Measurements from ENCODE around the gene PTPRQ.

GRCh38 chr12:80679346-80680131 is 235.5 kb downstream of the PTPRQ start:
- no peak for TF ChIP-seq CTCF (IDR thresholded peaks at IDR 0.05)
- no peak for TF ChIP-seq POLR2A (IDR thresholded peaks at IDR 0.05)
